OCI-LY7 (cell line): ENCODE results near the gene CREB5. TPM values are rescaled to one million over a fixed set of nuclear protein-coding genes. Genes with fewer than 3 reads are reported as not detected.

Experiments used
- Bru-seq: library from RNA; stranded (reverse); fragments of 400-500 nt; gene quantifications from one replicate; lab custom pipeline; 2021; lab: Mats Ljungman, UMichigan
- BruChase-seq, 2 experiments: library from RNA; stranded (reverse); fragments of 400-500 nt; gene quantifications; one replicate each; lab custom pipeline; 2021; lab: Mats Ljungman, UMichigan
- BruUV-seq: library from RNA; stranded (reverse); fragments of 400-500 nt; replicated peaks from 2 replicates; lab custom pipeline; 2021; lab: Mats Ljungman, UMichigan
- CTCF ChIA-PET: fragments of 300-600 bp; sonication (Branson Sonifier 250); formaldehyde crosslinking; loops from one replicate; lab custom pipeline; 2022; ENCODE audit warnings: antibody characterized with exemption; ENCODE audit not compliant: unreplicated experiment; lab: Charles Lee
- POLR2A ChIA-PET: fragments of 300-600 bp; sonication (Branson Sonifier 250); formaldehyde crosslinking; loops from one replicate; lab custom pipeline; 2022; ENCODE audit warnings: antibody characterized with exemption; lab: Charles Lee
- DNase-seq: peaks from one replicate; pipeline ENCODE4 v3.0.0-alpha.2; 2015; ENCODE audit warnings: low spot score
- H2AFZ ChIP-seq: fragments of 200-600 bp; sonication (generic), shearing (Covaris generic); 2 replicates; pipeline ENCODE4 v1.6.1; 2014; ENCODE audit warnings: mild to moderate bottlenecking, antibody characterized with exemption, low read length, moderate library complexity
- H3K27ac ChIP-seq: fragments of 200-600 bp; sonication (generic); 2 replicates; pipeline ENCODE4 v1.5.1; 2014; ENCODE audit warnings: mixed run types, low read depth, mild to moderate bottlenecking, moderate library complexity, low read length, inconsistent platforms; ENCODE audit not compliant: poor library complexity, severe bottlenecking
- H3K36me3 ChIP-seq: fragments of 200-600 bp; sonication (generic); 2 replicates; pipeline ENCODE4 v1.6.1; 2014; ENCODE audit warnings: mild to moderate bottlenecking, antibody characterized with exemption, low read length, moderate library complexity, mixed read lengths; ENCODE audit not compliant: insufficient read depth
- H3K4me1 ChIP-seq: fragments of 200-600 bp; sonication (generic); 2 replicates; pipeline ENCODE4 v1.5.1; 2014; ENCODE audit warnings: mild to moderate bottlenecking, low read length; ENCODE audit not compliant: insufficient read depth, poor library complexity, severe bottlenecking
- H3K4me2 ChIP-seq: fragments of 200-600 bp; sonication (generic); 2 replicates; pipeline ENCODE4 v1.6.1; 2014; ENCODE audit warnings: mild to moderate bottlenecking, low read length
- H3K4me3 ChIP-seq: fragments of 200-600 bp; sonication (generic); 2 replicates; pipeline ENCODE4 v1.5.1; 2014; ENCODE audit warnings: mild to moderate bottlenecking, low read depth, low read length; ENCODE audit not compliant: poor library complexity, severe bottlenecking
- H3K79me2 ChIP-seq: fragments of 200-600 bp; sonication (generic); 2 replicates; pipeline ENCODE4 v1.6.1; 2016; ENCODE audit warnings: low read depth, mild to moderate bottlenecking, low read length, moderate library complexity, mixed read lengths; ENCODE audit not compliant: insufficient read depth
- H3K9me2 ChIP-seq: fragments of 200-600 bp; sonication (generic); 2 replicates; pipeline ENCODE4 v1.6.1; 2016; ENCODE audit warnings: mild to moderate bottlenecking, low read length, mixed read lengths; ENCODE audit not compliant: insufficient read depth
- H3K9me3 ChIP-seq: fragments of 200-600 bp; sonication (generic); 2 replicates; pipeline ENCODE4 v1.6.1; 2014; ENCODE audit warnings: mild to moderate bottlenecking, mixed run types, low read length, mixed read lengths
- H4K20me1 ChIP-seq: fragments of 200-600 bp; sonication (generic); 2 replicates; pipeline ENCODE4 v1.6.1; 2014; ENCODE audit warnings: mild to moderate bottlenecking, antibody characterized with exemption, low read length, moderate library complexity, mixed read lengths; ENCODE audit not compliant: insufficient read depth
- EZH2phosphoT487 ChIP-seq: fragments of 200-600 bp; sonication (generic); IDR thresholded peaks from 2 replicates; pipeline ENCODE4 v1.6.1; 2018; ENCODE audit warnings: low read depth, borderline replicate concordance, mild to moderate bottlenecking, mixed run types, antibody characterized with exemption, low read length, moderate library complexity, mixed read lengths
- intact Hi-C: fragments of 100-400 bp; cut with micrococcal nuclease; formaldehyde crosslinking; loops from one replicate; pipeline ENCODE4 v1.10.0; 2022; ENCODE audit not compliant: unreplicated experiment
- long read RNA-seq: library from polyadenylated mRNA; stranded (forward); transcript quantifications from one replicate; pipeline ENCODE4 v2.0.0, GENCODE V29; 2022
- total RNA-seq, 2 experiments: library from RNA; depleted of rRNA in 1 of 2; stranded (reverse); fragments of >200 nt in 1 of 2; shearing (Covaris generic) in 1 of 2; gene quantifications; 2 replicates each; pipeline ENCODE4 v1.2.3, GENCODE V29; 2014 to 2022
- TF ChIP-seq, protein P1 (sequence below): fragments of 200-600 bp; sonication (generic); conservative IDR thresholded peaks from 2 replicates; pipeline ENCODE4 v1.5.1; 2014; ENCODE audit warnings: mild to moderate bottlenecking, antibody characterized with exemption, low read length, moderate library complexity, mixed read lengths

The CREB5 gene, protein sequence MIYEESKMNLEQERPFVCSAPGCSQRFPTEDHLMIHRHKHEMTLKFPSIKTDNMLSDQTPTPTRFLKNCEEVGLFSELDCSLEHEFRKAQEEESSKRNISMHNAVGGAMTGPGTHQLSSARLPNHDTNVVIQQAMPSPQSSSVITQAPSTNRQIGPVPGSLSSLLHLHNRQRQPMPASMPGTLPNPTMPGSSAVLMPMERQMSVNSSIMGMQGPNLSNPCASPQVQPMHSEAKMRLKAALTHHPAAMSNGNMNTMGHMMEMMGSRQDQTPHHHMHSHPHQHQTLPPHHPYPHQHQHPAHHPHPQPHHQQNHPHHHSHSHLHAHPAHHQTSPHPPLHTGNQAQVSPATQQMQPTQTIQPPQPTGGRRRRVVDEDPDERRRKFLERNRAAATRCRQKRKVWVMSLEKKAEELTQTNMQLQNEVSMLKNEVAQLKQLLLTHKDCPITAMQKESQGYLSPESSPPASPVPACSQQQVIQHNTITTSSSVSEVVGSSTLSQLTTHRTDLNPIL
- 2.0 and 5.6 TPM in 2 replicates for total RNA-seq (2014; rRNA removed; shearing (Covaris generic))
- total RNA-seq (2022), result 10.4 and 13.3 TPM in 2 replicates
- percentile 63 among the genes with signal in this experiment for Bru-seq, nascent RNA
- percentile 51 among the genes with signal in this experiment for BruChase-seq, experiment 1, labeled RNA remaining after a 6-hour chase
- percentile 59 among the genes with signal in this experiment for BruChase-seq, experiment 2, labeled RNA remaining after a 2-hour chase
- long read RNA-seq, partial matches to known transcripts, result 17 of 25 reads
- long read RNA-seq, other reads (novel, unspliced or antisense), result 7 of 25 reads

DNA sequence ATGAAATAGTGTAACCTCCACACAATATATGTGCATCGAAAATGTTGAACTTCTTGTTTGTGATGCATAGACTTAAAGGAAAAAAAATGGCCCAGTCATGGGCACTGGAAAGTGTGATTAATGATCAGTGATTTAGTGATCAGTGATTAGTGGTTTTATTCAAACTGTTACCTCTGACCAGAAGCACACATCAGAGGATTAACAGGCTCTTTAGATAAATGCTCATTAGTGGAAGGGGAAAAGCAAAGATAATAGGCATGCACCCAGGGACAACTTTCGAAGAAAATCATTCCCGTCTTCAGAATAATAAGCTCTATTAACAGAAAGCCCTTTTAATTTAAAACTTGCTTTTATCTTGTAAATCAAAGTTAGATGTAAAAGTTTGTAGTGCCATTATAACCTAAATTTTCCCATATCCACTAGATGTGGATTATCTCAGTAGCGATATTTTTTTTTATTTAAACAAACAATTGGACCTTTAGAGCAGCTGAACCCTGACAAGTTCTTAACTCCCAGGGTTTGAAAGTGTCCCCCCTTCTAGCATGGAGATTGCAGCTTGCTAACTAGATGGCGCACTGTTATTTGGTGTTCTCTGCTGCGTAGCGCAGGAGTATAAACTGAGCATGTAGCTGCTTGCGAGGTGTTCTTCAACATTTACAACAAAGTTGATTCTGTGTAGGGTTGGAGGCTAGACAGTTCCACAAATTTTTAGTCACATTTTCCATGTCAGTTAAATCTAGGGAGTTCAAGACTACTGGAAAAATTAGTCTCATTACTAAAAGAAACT, at the start of gene CREB5:
TSS of gene CREB5 (plus strand) at position 643 of the 787 bp plus-strand sequence. CDS start 397 bp downstream, outside the sequence.
- H4K20me1 ChIP-seq, result no peaks in the 10 kb centered on the region; the same call in 1 of the 2 replicates
- DNase-seq, result peak; percentile 34
- intact Hi-C loops, result loop anchor here (2.0 kb wide), 1 partner anchor 215 kb away; no protein-coding TSS in a partner anchor
- H3K79me2 ChIP-seq, result no peaks in the 10 kb centered on the region
- TF ChIP-seq, protein P1, sequence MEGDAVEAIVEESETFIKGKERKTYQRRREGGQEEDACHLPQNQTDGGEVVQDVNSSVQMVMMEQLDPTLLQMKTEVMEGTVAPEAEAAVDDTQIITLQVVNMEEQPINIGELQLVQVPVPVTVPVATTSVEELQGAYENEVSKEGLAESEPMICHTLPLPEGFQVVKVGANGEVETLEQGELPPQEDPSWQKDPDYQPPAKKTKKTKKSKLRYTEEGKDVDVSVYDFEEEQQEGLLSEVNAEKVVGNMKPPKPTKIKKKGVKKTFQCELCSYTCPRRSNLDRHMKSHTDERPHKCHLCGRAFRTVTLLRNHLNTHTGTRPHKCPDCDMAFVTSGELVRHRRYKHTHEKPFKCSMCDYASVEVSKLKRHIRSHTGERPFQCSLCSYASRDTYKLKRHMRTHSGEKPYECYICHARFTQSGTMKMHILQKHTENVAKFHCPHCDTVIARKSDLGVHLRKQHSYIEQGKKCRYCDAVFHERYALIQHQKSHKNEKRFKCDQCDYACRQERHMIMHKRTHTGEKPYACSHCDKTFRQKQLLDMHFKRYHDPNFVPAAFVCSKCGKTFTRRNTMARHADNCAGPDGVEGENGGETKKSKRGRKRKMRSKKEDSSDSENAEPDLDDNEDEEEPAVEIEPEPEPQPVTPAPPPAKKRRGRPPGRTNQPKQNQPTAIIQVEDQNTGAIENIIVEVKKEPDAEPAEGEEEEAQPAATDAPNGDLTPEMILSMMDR, result peak; percentile 71
- TF ChIP-seq EZH2phosphoT487, result peak; percentile 19; the same call in 1 of the 2 replicates
- H3K36me3 ChIP-seq, result no peaks in the 10 kb centered on the region
- H3K4me2 ChIP-seq, result no peak within 1 kb of the TSS
- CTCF ChIA-PET, result no interaction called here
- no TSS peak for BruUV-seq
- POLR2A ChIA-PET, result interaction anchor here (0.5 to 0.9 kb wide), 2 partner anchors 36 to 96 kb away, joined by 3 to 7 read pairs; no protein-coding TSS in a partner anchor
- no peak within 1 kb of the TSS for H3K4me3 ChIP-seq
- no peaks in the 10 kb centered on the region for H3K9me2 ChIP-seq
- no peaks in the 10 kb centered on the region for H3K9me3 ChIP-seq
- H3K27ac ChIP-seq, result no peak within 1 kb of the TSS
- peaks cover 5% of the 10 kb centered on the region for H3K4me1 ChIP-seq
- H2AFZ ChIP-seq, result no peak within 1 kb of the TSS

DNA sequence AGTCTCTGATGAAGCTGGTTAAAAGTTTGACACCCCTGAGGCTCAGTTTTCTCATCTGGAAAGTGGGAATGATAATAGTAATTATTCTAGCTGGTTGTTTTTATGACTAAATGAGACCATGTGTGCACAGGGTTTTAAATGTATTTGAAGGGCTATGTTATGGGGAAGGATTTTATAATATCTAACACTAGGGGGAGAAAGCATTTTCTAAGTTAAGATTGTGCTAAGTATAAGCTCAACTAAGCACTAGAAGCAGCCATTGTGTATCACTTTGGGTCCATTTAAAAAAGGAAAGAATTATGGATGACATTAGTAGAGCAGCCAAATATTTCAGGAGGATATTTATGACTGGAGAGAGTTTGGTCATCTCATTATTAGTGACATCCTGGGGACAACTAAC, 49.5 kb upstream of the CREB5 start:
- H4K20me1 ChIP-seq, result no peaks in the 10 kb centered on the region
- no peaks in the 10 kb centered on the region for H3K4me1 ChIP-seq
- POLR2A ChIA-PET, result interaction anchor here (0.6 to 1.0 kb wide), 4 partner anchors 25 to 152 kb away, joined by 3 to 4 read pairs (median 3); no protein-coding TSS in a partner anchor
- 0 out of 2 replicates have a peak, but pooled peaks cover 7% of the 10 kb centered on the region for H3K9me3 ChIP-seq
- no TSS peak for BruUV-seq
- TF ChIP-seq, protein P1, result peak; percentile 65
- no peak for TF ChIP-seq EZH2phosphoT487
- CTCF ChIA-PET, result no interaction called here
- no peak for DNase-seq
- no peak overlapping the region for H3K4me2 ChIP-seq
- intact Hi-C loops, result no loop called here
- no peak overlapping the region for H3K27ac ChIP-seq
- no peaks in the 10 kb centered on the region for H3K9me2 ChIP-seq
- no peak overlapping the region for H3K4me3 ChIP-seq
- H2AFZ ChIP-seq, result no peak overlapping the region
- no peaks in the 10 kb centered on the region for H3K36me3 ChIP-seq
- no peaks in the 10 kb centered on the region for H3K79me2 ChIP-seq
